ENCODE data around the gene MAN1C1. TPM values are rescaled to one million over a fixed set of nuclear protein-coding genes. Genes with fewer than 3 reads are reported as not detected.

The MAN1C1 gene
- total RNA-seq, 2 donors from 2014 or later: 4.4 to 10.9 TPM

DNA sequence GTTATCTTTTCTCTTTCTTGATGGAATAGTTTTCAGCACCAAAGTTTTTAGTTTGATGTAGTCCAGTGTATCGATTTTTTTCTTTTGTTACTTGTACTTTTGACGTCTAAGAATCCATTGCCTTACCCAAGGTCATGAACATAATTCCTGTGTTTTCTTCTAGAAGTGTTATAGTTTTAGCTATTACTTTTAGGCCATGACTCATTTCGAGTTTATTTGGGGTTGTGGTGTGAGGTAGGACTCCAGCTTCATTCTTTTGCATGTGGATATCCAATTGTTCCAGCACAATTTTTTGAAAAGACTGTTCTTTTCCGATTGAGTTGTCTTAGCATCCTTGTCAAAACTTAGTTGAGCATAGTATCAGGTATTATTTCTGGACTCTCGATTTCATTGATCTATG, 104.0 kb downstream of the MAN1C1 start:
- no peaks in the 10 kb centered on the region for H3K4me1 ChIP-seq
- no peaks in the 10 kb centered on the region for H3K9me3 ChIP-seq
- H3K36me3 ChIP-seq (replicated peaks in 1 of 2; ENCODE audit: insufficient read depth in 1 of 2, low read depth in 2 of 2): no peaks in the 10 kb centered on the region
- 59 to 71% methylated on average over 5 of the region's 5 CpGs for WGBS, 2 donors
- H3K4me3 ChIP-seq: no peak overlapping the region
- DNase-seq (no peak), ATAC-seq (no peak)
- intact Hi-C loops (cut with DNase I): no loop called here
- H3K27me3 ChIP-seq: no peaks in the 10 kb centered on the region
- H3K27ac ChIP-seq: no peak overlapping the region
- TF ChIP-seq, protein P1, sequence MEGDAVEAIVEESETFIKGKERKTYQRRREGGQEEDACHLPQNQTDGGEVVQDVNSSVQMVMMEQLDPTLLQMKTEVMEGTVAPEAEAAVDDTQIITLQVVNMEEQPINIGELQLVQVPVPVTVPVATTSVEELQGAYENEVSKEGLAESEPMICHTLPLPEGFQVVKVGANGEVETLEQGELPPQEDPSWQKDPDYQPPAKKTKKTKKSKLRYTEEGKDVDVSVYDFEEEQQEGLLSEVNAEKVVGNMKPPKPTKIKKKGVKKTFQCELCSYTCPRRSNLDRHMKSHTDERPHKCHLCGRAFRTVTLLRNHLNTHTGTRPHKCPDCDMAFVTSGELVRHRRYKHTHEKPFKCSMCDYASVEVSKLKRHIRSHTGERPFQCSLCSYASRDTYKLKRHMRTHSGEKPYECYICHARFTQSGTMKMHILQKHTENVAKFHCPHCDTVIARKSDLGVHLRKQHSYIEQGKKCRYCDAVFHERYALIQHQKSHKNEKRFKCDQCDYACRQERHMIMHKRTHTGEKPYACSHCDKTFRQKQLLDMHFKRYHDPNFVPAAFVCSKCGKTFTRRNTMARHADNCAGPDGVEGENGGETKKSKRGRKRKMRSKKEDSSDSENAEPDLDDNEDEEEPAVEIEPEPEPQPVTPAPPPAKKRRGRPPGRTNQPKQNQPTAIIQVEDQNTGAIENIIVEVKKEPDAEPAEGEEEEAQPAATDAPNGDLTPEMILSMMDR (IDR thresholded peaks at IDR 0.05): no peak
- TF ChIP-seq POLR2A (IDR thresholded peaks at IDR 0.05): no peak

DNA sequence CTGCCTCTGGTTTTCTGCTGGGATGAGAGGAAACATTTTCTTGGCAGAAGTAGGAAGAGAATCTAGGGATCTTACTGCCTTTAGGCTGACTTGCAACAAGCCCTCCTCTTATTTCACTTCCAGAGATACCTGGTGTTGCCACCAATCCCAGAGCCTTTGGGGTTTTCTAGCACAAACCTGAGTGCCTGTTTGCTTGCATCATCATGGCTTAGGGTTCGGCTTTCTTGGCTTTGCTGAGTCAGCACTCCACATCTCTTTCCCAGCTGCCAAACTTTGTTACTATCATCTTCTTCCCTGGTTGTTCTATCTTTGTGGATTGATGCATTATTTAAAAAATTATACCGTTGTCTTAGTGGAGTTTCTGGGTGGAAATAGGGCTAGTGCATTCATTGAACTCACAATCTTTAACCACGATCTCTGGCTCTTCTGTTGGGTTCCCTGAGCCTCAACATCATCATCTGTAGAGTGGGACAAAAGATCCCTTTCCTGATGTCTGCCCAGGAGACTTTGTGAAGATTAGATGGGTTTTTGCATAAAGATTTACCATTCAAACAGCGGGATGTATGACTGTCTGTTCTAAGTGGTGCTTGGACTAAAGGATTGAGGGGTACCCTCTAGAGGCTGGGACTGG, 106.8 kb downstream of the MAN1C1 start:
- Histone ChIP-seq H3K27ac (no peak overlapping the region), H3K4me1 (peaks cover 14% of the 10 kb centered on the region), H3K36me3 (replicated peaks in 1 of 2; ENCODE audit: insufficient read depth in 1 of 2, low read depth in 2 of 2) (no peaks in the 10 kb centered on the region), H3K27me3 (no peaks in the 10 kb centered on the region), H3K4me3 (no peak overlapping the region), H3K9me3 (no peaks in the 10 kb centered on the region)
- TF ChIP-seq POLR2A (IDR thresholded peaks at IDR 0.05): no peak
- TF ChIP-seq, protein P1 (IDR thresholded peaks at IDR 0.05): no peak
- intact Hi-C loops (cut with DNase I): no loop called here
- WGBS, 2 donors: 82 to 91% methylated on average over 4 of the region's 4 CpGs
- ATAC-seq (no peak), DNase-seq (no peak)

DNA sequence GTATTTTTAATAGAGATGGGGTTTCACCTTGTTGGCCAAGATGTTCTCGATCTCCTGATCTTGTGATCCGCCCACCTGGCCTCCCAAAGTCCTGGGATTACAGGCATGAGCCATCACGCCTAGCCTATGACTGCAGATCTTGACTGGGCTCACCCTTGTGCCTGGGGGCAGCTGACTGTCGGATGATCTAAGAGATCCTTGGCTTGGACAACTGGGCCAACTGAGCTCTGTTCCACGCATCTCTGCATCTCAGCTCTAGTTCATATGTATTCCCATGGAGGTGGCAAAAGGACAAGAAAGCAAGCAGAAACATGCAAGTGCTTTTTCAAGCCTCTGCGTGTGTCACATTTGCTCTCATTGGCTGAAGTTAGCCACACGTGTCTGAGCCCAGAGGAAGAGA, 107.6 kb downstream of the MAN1C1 start:
- Histone ChIP-seq H3K9me3 (no peaks in the 10 kb centered on the region), H3K4me3 (no peak overlapping the region), H3K36me3 (replicated peaks in 1 of 2; ENCODE audit: insufficient read depth in 1 of 2, low read depth in 2 of 2) (no peaks in the 10 kb centered on the region), H3K27ac (no peak overlapping the region), H3K4me1 (peaks cover 19% of the 10 kb centered on the region), H3K27me3 (no peaks in the 10 kb centered on the region)
- intact Hi-C loops (cut with DNase I): no loop called here
- WGBS, 2 donors: 85 to 89% methylated on average over 6 to 7 of the region's 7 CpGs
- DNase-seq (no peak), ATAC-seq (no peak)
- no peak for TF ChIP-seq POLR2A (IDR thresholded peaks at IDR 0.05)

DNA sequence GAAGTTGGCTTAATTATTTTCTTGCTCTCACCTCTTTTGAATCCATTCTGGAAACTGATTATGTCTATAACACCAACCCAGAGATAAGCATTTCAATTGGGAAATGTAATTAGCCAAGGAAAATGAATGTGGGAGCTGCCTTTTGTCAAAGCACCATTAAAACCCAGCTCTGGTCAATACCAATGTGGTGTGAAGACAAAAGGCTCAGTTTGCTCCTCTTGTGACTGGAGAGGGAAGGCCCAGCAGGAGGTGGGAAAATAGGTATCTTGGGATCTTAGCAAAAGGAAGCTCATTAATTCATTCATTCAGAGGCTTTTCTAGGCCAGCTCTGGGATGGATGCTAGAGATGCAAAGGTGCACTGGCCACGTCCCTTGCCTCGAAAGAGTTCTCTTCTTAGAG, 108.4 kb downstream of the MAN1C1 start:
- Histone ChIP-seq H3K4me3 (no peak overlapping the region), H3K9me3 (no peaks in the 10 kb centered on the region), H3K4me1 (peaks cover 25% of the 10 kb centered on the region), H3K27me3 (no peaks in the 10 kb centered on the region), H3K36me3 (replicated peaks in 1 of 2; ENCODE audit: insufficient read depth in 1 of 2, low read depth in 2 of 2) (no peaks in the 10 kb centered on the region), H3K27ac (no peak overlapping the region)
- intact Hi-C loops (cut with DNase I): no loop called here
- WGBS, 2 donors: 90 to 97% methylated on average over 2 of the region's 2 CpGs
- TF ChIP-seq, protein P1 (IDR thresholded peaks at IDR 0.05): no peak
- no peak for TF ChIP-seq POLR2A (IDR thresholded peaks at IDR 0.05)
- no peak for ATAC-seq
- DNase-seq: no peak

DNA sequence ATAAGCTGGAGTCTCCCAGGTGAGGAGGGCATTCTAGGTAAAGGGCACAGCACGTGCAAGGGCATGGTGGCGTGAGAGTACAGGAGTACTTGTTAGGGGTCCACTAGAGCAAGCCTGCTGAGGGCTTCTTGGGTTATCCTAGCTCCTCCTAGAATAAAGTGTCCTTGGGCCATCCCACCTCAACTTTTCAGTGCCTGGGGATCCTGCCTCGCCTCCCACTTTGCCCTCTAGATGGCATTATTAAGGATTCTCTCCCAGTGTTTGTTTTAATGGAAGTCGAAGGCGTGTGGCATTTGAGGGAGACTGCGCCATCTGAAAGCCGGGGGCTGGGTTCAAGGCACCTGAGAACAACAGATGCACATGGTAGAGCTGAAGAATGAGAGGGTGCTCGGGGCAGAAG, 108.9 kb downstream of the MAN1C1 start:
- no peak for DNase-seq
- WGBS, 2 donors: 92 to 93% methylated on average over 8 of the region's 8 CpGs
- TF ChIP-seq POLR2A (IDR thresholded peaks at IDR 0.05): no peak
- TF ChIP-seq, protein P1 (IDR thresholded peaks at IDR 0.05): no peak
- Histone ChIP-seq H3K36me3 (replicated peaks in 1 of 2; ENCODE audit: insufficient read depth in 1 of 2, low read depth in 2 of 2) (no peaks in the 10 kb centered on the region), H3K4me3 (no peak overlapping the region), H3K27ac (no peak overlapping the region), H3K9me3 (no peaks in the 10 kb centered on the region), H3K4me1 (peaks cover 30% of the 10 kb centered on the region), H3K27me3 (no peaks in the 10 kb centered on the region)
- intact Hi-C loops (cut with DNase I): no loop called here
- no peak for ATAC-seq

All from body of pancreas (tissue), 4 donors.